ENCODE results near the gene CKAP2L. TPM values are rescaled to one million over a fixed set of nuclear protein-coding genes. Genes with fewer than 3 reads are reported as not detected.
"Not testable (repeated sequence)": the region's sequence is repeated elsewhere in the genome, so short reads cannot be mapped to it uniquely, and the experiment has no call there.

The CKAP2L gene
- total and polyA plus RNA-seq, 8 donors: 1.9 to 29.3 (median 15.0) TPM

GRCh38 chr2:112712465-112712864 is 51.9 kb downstream of the CKAP2L start:
- H3K4me1 ChIP-seq: peaks cover 4 to 21% of the 10 kb centered on the region in 2 donors
- intact Hi-C loops (cut with DNase I): no loop called here
- no peaks in the 10 kb centered on the region for H3K36me3 ChIP-seq
- H3K4me3 ChIP-seq: no peak overlapping the region
- ATAC-seq: no peak
- no peak for TF ChIP-seq CTCF (IDR thresholded peaks at IDR 0.05)
- H3K27me3 ChIP-seq: no peaks in the 10 kb centered on the region
- H3K27ac ChIP-seq: no peak overlapping the region
- DNase-seq: no peak
- H3K9me3 ChIP-seq: no peaks in the 10 kb centered on the region

GRCh38 chr2:112710956-112711750 is 53.3 kb downstream of the CKAP2L start:
- no peaks in the 10 kb centered on the region for H3K27me3 ChIP-seq
- no peak for TF ChIP-seq CTCF (IDR thresholded peaks at IDR 0.05)
- no peaks in the 10 kb centered on the region for H3K9me3 ChIP-seq
- H3K36me3 ChIP-seq: no peaks in the 10 kb centered on the region
- DNase-seq (no peak), ATAC-seq (no peak)
- no peak overlapping the region for H3K4me3 ChIP-seq
- peaks cover 4 to 32% of the 10 kb centered on the region in 2 donors for H3K4me1 ChIP-seq
- no peak overlapping the region for H3K27ac ChIP-seq
- intact Hi-C loops (cut with DNase I): no loop called here

GRCh38 chr2:112709703-112710102 is 54.7 kb downstream of the CKAP2L start:
- Histone ChIP-seq H3K4me3 (no peak overlapping the region), H3K4me1 (peaks cover 4 to 36% of the 10 kb centered on the region in 2 donors), H3K36me3 (no peaks in the 10 kb centered on the region), H3K9me3 (no peaks in the 10 kb centered on the region), H3K27ac (no peak overlapping the region), H3K27me3 (no peaks in the 10 kb centered on the region)
- DNase-seq (no peak), ATAC-seq (no peak)
- intact Hi-C loops (cut with DNase I): no loop called here
- no peak for TF ChIP-seq CTCF (IDR thresholded peaks at IDR 0.05)

GRCh38 chr2:112708968-112709367 is 55.4 kb downstream of the CKAP2L start:
- TF ChIP-seq CTCF (IDR thresholded peaks at IDR 0.05): no peak
- Histone ChIP-seq H3K9me3 (no peaks in the 10 kb centered on the region), H3K27ac (peak overlapping the region in 1 of 2 donors; percentile 86), H3K27me3 (no peaks in the 10 kb centered on the region), H3K4me3 (no peak overlapping the region), H3K36me3 (no peaks in the 10 kb centered on the region), H3K4me1 (peaks cover 4 to 36% of the 10 kb centered on the region in 2 donors)
- DNase-seq (no peak), ATAC-seq (no peak)
- intact Hi-C loops (cut with DNase I): no loop called here

- intact Hi-C loops (cut with DNase I); H3K27me3 ChIP-seq; ATAC-seq; H3K9me3 ChIP-seq; H3K36me3 ChIP-seq; H3K4me3 ChIP-seq: not testable (repeated sequence)
- Histone ChIP-seq H3K27ac (peak overlapping the region in 1 of 2 donors; percentile 86), H3K4me1 (peaks cover 4 to 41% of the 10 kb centered on the region in 2 donors)
- DNase-seq: peak in 1 of 4 donors; percentile 11
These were observed 57.5 kb downstream of the CKAP2L start for GRCh38 chr2:112706947-112707346.
